Kidney capillary endothelial cell (primary cell): Measurements from ENCODE around the gene ERP27.

Experiments used
- DNase-seq: peaks from one replicate; pipeline ENCODE4 v3.0.0-alpha.2; 2018; ENCODE audit warnings: low spot score

ERP27 gene

GRCh38 chr12:14938301-14938700 lies at the start of gene ERP27:
TSS of gene ERP27 (minus strand) at chr12:14938537. CDS start at chr12:14938508, 29 bp downstream.
- DNase-seq = no peak

DNA sequence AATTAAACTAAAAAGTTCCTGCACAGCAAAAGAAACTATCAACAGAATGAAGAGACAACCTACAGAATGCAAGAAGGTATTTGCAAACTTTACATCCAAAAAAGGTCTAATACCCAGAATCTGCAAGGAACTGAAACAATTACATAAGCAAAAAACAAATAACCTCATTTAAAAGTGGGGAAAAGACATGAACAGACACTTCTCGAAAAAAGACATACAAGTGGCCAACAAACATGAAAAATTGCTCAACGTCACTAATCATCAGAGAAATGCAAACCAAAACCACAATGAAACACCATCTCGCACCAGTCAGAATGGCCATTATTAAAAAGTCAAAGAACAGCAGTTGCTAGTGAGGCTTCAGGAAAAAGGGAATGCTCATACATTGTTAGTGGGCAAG lies 49.7 kb upstream of the ERP27 start:
- DNase-seq = no peak

DNA sequence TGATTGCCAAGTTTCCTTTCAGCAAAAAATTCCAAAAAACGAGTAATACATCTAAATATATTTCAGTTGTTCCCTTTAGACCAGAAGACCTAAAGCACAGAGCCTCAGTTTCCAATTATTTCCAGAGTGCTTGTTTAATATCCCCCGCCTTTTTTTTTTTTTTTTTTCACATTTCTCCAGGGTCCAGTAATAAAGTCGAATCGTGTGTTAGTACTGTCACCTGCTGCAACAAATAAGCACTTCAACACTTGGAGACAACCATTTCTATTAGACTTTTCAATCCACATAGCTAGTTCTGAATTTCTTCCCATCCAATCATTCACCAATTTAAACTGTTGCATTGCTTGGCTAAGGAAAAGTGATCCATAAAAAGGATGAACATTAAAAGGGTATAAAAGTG lies 48.1 kb upstream of the ERP27 start:
- DNase-seq = no peak

GRCh38 chr12:14984766-14985285 lies 46.5 kb upstream of the ERP27 start:
- no peak for DNase-seq

DNA sequence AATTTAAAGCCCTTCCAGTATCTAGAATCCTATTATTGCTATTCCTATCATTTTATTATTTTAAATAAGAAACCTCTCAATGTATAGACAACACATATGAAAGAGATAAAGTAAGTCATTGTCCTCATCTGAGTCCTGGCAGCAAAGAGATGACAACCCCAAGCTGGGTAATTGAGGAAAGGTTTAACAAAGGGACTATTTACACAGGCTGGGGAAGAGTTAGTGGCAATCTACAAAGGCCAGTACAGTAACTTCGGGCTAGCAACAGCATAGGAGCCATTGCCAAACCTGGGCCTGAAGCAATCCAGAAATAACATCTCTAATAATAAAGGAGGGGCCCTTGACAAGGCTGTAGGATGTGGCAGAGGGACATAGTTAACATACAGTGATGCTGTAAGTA lies 45.7 kb upstream of the ERP27 start:
- no peak for DNase-seq

GRCh38 chr12:14982991-14983390 lies 44.7 kb upstream of the ERP27 start:
- no peak for DNase-seq

DNA sequence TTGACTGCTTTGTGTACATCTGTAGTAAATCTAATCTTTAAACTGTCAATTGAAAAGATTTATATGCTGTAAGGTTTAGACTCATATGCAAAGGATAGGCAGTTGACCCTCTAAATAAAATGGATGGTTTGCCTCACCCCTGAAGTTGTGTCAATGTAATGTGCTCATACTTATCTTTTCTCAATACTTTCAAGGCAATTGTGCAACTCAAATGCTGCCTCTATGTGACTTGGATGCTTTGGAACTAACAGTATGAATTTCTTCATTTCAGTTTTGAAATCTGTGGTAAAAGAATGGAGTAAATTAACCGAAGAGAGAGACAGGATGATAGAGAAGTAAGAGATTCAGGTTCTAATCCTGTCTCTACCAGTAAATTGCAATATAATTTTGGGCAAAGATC lies 44.2 kb upstream of the ERP27 start:
- DNase-seq = no peak

GRCh38 chr12:14981049-14981448 lies 42.7 kb upstream of the ERP27 start:
- DNase-seq = no peak

DNA sequence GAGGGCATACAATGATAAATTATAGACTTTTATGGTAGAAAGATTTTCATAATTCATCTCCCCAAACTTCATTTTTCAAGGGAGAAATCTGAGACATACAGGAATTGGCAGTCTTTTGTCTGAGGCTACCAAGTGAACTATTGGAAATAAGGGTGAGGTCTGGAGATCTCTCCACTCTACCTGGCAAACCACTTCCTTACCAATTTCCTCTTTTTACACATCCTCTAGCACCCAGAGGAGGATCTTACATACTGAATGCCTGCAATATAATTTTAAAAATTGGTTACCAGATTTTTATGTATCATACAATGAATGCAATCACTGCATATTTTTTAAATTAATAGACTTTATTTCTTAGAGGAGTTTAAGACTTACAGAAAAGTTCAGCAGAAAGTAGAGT lies 41.1 kb upstream of the ERP27 start:
- DNase-seq = no peak

- DNase-seq = no peak
These were observed 38.3 kb upstream of the ERP27 start for GRCh38 chr12:14976658-14977057.

GRCh38 chr12:14975457-14975856 lies 37.1 kb upstream of the ERP27 start:
- no peak for DNase-seq

- DNase-seq = no peak
These were observed 36.3 kb upstream of the ERP27 start for GRCh38 chr12:14974633-14975032.

GRCh38 chr12:14972816-14973215 lies 34.5 kb upstream of the ERP27 start, which contains the start of gene PDE6H:
TSS of gene PDE6H (plus strand) at chr12:14973042. CDS start at chr12:14978013, 4,971 bp downstream.
- no peak for DNase-seq

DNA sequence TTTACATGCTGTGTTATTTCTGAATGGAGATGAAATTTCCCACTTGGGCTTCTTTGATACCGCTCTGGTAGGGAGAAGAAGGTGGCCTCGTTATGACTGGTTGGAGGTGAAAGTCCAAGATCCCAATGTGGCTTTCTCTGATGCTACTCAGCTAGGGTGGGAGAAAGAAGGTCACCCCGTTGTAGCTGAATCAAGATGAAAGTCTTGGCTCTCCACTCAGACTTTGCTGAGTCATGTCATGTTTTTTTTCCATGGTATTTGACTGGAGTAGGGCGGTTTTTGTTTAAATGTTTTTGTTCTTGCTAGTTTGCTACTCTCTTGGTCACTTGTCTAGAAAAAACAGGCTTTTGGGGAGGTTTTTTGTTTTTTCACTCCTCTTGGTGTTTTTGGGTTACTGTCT lies 32.1 kb upstream of the ERP27 start:
- no peak for DNase-seq

- DNase-seq = no peak
These were observed 30.1 kb upstream of the ERP27 start for GRCh38 chr12:14968478-14968877.

- DNase-seq = no peak
These were observed 26.9 kb upstream of the ERP27 start for GRCh38 chr12:14965221-14965620.

DNA sequence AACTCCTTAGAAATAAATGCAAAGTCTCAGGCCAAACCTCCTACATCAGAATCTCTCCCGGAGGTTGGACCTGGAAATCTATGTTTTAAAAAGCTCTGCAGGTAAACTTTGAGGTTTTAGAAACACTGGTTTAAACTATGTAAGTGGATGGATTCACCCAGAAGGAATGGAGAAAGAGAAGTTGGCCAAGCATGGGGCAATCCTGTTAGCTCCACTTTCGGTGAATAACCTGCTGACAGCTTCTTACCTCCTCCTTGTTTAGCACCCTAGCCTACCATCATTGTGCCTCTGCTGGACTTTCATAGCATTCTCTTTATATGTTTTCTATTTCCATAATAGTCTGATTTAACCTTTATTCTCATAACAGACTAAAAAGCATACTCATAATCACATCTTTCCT lies 26.1 kb upstream of the ERP27 start:
- no peak for DNase-seq

- DNase-seq = no peak
These were observed 25.2 kb upstream of the ERP27 start for GRCh38 chr12:14963520-14963919.

- DNase-seq = no peak
These were observed 24.5 kb upstream of the ERP27 start for GRCh38 chr12:14962797-14963196.

- DNase-seq = no peak
These were observed 23.8 kb upstream of the ERP27 start for GRCh38 chr12:14962153-14962539.

DNA sequence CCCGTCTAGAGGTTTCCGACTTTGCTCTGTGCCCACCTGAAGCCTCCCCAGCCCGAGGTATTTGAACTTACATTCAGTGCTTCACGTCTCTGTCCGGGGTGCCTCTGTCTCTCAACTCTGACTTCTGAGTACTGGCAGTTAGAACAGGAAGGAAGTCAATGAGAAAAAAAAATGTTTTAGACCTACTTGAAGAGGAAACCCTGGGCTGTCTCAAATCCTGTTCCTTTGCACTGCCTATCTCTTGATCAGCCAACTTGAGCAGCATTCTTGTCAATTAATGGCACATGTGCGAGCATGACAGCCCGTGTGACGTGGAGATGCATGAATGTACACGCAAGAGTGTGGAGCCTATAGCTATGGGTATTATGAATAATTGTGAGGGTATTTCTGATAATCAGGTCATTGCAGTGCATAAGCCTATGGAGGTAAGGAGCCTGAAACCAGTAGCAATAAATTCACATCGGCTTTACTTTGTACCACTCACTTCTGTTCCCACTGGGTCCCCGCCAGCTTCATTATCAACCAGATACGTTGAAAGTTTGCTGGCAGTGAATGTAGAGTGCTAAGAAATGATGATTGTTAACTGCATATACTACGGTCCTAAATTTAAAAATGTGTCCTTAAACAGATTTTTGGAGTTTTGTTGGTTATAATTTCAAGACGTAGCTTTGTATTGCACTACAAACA lies 23.3 kb upstream of the ERP27 start, which contains the start of gene ARHGDIB:
ARHGDIB (minus strand) TSS at position 136 of the 687 bp plus-strand sequence. CDS start 10,889 bp downstream, outside the sequence.
- peak; percentile 61 for DNase-seq

- DNase-seq = peak; percentile 75
These were observed 22.5 kb upstream of the ERP27 start for GRCh38 chr12:14960548-14961465.
